GM21381 (cell line): ENCODE data around the gene HOGA1.
"Not testable (repeated sequence)": the region's sequence is repeated elsewhere in the genome, so short reads cannot be mapped to it uniquely, and the experiment has no call there.

Experiments used
- ATAC-seq: cut with Tn5 transposase; IDR thresholded peaks from one replicate; pipeline ENCODE4 v1.9.1; 2021; ENCODE audit warnings: mild to moderate bottlenecking, moderate library complexity; ENCODE audit not compliant: unreplicated experiment

HOGA1 gene

GRCh38 chr10:97644936-97645335, 60.7 kb downstream of the HOGA1 start:
- no peak for ATAC-seq

- no peak for ATAC-seq
Measured at GRCh38 chr10:97647556-97647955, 63.4 kb downstream of the HOGA1 start.

DNA sequence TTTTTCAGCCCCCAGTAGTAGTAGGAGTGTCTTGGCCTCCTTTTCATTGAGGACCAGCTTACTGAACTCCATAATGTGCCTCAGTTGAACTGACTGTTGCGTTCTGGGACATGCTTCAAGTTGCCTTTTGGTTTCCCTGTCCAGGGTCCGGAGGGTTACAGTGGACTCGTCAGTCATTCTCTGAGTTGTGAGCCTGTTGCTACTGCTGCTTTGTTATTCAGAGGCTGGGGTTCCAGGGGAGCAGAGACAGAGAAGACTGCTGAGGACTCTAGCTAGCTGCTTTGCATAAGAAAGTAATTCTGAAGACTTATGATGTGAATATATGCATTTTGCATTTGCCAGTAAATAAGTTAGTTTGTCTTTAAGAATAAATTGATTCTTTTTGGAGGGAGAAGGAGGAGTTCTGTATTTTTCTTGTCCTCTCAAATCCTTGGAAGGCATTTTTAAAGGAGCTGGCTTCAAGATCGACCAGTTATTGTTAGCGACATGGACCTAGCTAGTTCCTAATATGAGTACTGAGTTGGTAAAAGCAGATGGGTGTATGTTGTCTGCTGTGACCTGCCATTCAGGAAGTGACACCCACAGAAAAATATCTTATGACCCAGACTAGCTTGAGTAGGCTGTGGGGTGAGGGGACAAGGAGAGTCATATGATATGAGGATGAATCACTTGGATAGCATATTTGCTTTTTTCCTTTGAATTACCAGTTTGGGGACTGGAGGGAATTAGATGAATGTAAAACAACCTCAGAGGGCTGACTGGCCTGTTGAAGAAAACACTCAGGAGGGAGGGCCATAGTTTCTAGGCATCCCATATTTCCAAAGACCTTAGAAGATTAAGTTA, 64.6 kb downstream of the HOGA1 start:
- peak; percentile 89 for ATAC-seq

- ATAC-seq, result not testable (repeated sequence)
Measured at GRCh38 chr10:97649405-97649750, 65.2 kb downstream of the HOGA1 start.

DNA sequence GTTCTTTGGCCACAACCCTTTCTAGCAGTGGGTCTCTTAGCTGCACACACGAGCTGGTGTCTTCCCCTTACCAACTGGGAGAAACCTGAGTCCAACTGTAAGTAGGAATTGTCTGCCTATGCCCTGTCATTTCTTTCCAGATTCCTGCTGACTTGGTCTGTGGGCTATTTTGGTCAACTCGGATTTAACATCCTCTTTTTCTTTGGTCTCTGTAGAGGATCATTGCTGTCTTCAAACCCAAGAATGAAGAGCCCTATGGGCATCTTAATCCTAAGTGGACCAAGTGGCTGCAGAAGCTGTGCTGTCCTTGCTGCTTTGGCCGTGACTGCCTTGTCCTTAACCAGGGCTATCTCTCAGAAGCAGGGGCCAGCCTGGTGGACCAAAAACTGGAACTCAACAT, 66.5 kb downstream of the HOGA1 start:
- ATAC-seq, result no peak

DNA sequence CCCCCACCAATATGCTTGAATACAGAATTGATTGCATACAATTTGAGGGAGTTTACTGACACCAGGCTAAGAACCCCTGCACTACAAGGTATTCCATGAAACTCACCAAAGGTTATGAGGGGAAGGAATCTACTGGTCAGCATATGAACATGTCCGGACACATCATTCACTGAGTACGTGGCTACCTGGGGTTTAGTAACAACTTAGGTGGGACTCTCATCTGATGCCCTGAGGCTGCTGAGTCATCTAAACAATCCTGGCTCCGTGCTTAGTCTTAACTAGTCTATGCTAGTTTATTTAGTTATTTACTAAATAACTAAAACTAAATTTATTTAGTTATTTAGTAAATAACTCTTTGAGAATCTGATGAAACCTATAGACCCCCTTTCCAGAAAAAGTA, 67.6 kb downstream of the HOGA1 start:
- ATAC-seq, result no peak

DNA sequence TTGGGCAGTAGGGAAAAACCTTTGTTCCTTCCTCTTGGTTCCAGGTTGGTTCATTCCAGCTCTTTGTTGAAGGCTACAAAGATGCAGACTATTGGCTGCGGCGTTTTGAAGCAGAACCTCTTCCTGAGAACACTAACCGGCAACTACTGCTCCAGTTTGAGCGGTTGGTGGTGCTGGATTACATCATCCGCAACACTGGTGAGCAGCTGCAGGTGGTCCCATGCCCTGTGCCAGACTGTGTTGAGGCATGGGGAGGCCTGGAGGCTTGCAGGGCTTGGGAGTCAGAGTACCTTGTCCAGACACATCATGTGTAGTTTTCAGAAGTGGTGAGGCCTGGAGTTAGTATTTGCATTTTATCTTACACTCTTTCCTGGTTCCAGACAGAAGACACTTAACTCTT, 72.6 kb downstream of the HOGA1 start:
- ATAC-seq, result no peak

DNA sequence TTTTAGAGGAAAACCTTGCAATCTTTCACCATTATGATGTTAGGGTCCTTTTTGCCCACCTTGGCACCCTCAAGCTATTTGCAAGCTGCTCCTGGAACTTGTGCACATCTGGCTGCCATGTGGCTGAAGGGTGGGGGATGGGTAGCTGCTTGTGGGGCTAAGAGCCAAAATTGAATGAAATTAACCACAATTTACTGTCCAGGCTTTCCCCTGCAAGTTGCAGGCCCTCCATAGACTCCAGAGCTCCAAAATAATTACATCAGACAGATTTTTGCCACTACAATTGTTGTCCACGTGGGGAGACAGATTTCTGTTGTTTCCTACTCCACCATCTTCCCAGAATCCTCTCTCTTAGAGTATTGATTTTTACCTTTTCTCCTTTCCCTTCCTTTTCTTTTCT, 75.4 kb downstream of the HOGA1 start:
- ATAC-seq, result no peak
